ENCODE results near the gene SBDS.
A peak's percentile ranks its signal among the peaks of the same experiment; 100 is the strongest.
"Not testable (repeated sequence)": the region's sequence is repeated elsewhere in the genome, so short reads cannot be mapped to it uniquely, and the experiment has no call there.

- TF ChIP-seq CTCF (IDR thresholded peaks at IDR 0.05 in 2 of 3, conservative IDR thresholded peaks at IDR 0.05 in 1 of 3; ENCODE audit: borderline replicate concordance in 1 of 3, insufficient read depth in 1 of 3, low read depth in 2 of 3, low read length in 2 of 3): peak; percentile 30 to 46 (median 39); a peak in 4 of 6 replicates
- not testable (repeated sequence) for TF ChIP-seq REST (IDR thresholded peaks at IDR 0.05; ENCODE audit: low read depth)
Observed at GRCh38 chr7:66994691-66995049, 716 bp downstream of the SBDS start.

All from HCT116 (cell line).